MM.1S (cell line): ENCODE data around the gene AHRR.

ENCODE experiments used
- CTCF ChIP-seq: fragments of 300-600 bp; sonication (generic); IDR thresholded peaks from 2 replicates; pipeline ENCODE4 v1.5.1; 2016; ENCODE audit warnings: antibody characterized with exemption, low read length, mixed read lengths
- EZH2 ChIP-seq: fragments of 300-600 bp; sonication (generic); optimal IDR thresholded peaks from 2 replicates; pipeline ENCODE3; 2017; ENCODE audit warnings: low read depth, mild to moderate bottlenecking, antibody characterized with exemption, low read length, mixed read lengths
- EZH2phosphoT487 ChIP-seq: fragments of 300-600 bp; sonication (generic); IDR thresholded peaks from 2 replicates; pipeline ENCODE4 v1.6.1; 2018; ENCODE audit warnings: antibody characterized with exemption, low read length

- TF ChIP-seq CTCF (no peak), EZH2phosphoT487 (no peak), EZH2 (no peak)
These were observed 18.5 kb upstream of the AHRR start for GRCh38 chr5:302966-303365.
